Activated naive CD4-positive, alpha-beta T cell treated with anti-CD3 and anti-CD28 coated beads, Interleukin-2, amount 10 ng/mL, durations not matched to agents 7 days and 5 days (primary cell): ENCODE measurements around the gene LGR6.
"Not testable (repeated sequence)": the region's sequence is repeated elsewhere in the genome, so short reads cannot be mapped to it uniquely, and the experiment has no call there.

Experiments used
- CTCF ChIA-PET: fragments of 350-600 bp; sonication (Branson Sonifier 250); formaldehyde crosslinking; loops from one replicate; lab custom pipeline; 2021; ENCODE audit warnings: antibody characterized with exemption; lab: Charles Lee
- DNase-seq: peaks from one replicate; pipeline ENCODE4 v3.0.0-alpha.2; 2020
- H3K27ac Mint-ChIP-seq: one replicate; pipeline ENCODE4 v1.8.0; 2021; ENCODE audit warnings: mild to moderate bottlenecking, moderate library complexity, mixed read lengths
- H3K27me3 Mint-ChIP-seq: one replicate; pipeline ENCODE4 v1.8.0; 2021; ENCODE audit warnings: mild to moderate bottlenecking, mixed read lengths
- H3K36me3 Mint-ChIP-seq: one replicate; pipeline ENCODE4 v1.8.0; 2021; ENCODE audit warnings: mixed read lengths
- H3K4me1 Mint-ChIP-seq: one replicate; pipeline ENCODE4 v1.8.0; 2021; ENCODE audit warnings: mixed read lengths
- H3K4me3 Mint-ChIP-seq: one replicate; pipeline ENCODE4 v1.8.0; 2021; ENCODE audit warnings: mild to moderate bottlenecking, moderate library complexity, mixed read lengths
- H3K9me3 Mint-ChIP-seq: one replicate; pipeline ENCODE4 v1.8.0; 2021; ENCODE audit warnings: mixed read lengths

The LGR6 gene

GRCh38 chr1:202189918-202190715 lies 3.5 kb upstream of the LGR6 start:
- DNase-seq: no peak
- Mint-ChIP-seq H3K9me3 (no peaks in the 10 kb centered on the region), H3K4me1 (peaks cover 2% of the 10 kb centered on the region), H3K4me3 (no peak overlapping the region), H3K27ac (no peak overlapping the region), H3K36me3 (no peaks in the 10 kb centered on the region), H3K27me3 (peaks cover 73% of the 10 kb centered on the region)
- CTCF ChIA-PET: interaction anchor here (0.6 to 2.8 kb wide), 24 partner anchors 10 to 529 kb away, joined by 3 to 26 read pairs (median 5); partner anchors contain the start of genes PPP1R12B and PTPN7

GRCh38 chr1:202191391-202191790 lies 2.2 kb upstream of the LGR6 start:
- not testable (repeated sequence) for H3K4me1 Mint-ChIP-seq, DNase-seq, H3K27ac Mint-ChIP-seq, H3K4me3 Mint-ChIP-seq, H3K36me3 Mint-ChIP-seq, H3K9me3 Mint-ChIP-seq
- CTCF ChIA-PET: interaction anchor here (2.1 to 2.9 kb wide), 2 partner anchors 8 to 31 kb away, joined by 12 to 20 read pairs; partner anchors contain the start of gene PTPN7
- peaks cover 75% of the 10 kb centered on the region for H3K27me3 Mint-ChIP-seq

- Mint-ChIP-seq H3K27me3 (peaks cover 64% of the 10 kb centered on the region), H3K27ac (no peak overlapping the region), H3K9me3 (no peaks in the 10 kb centered on the region), H3K4me1 (peaks cover 3% of the 10 kb centered on the region), H3K36me3 (no peaks in the 10 kb centered on the region), H3K4me3 (no peak overlapping the region)
- CTCF ChIA-PET: interaction anchor here (0.6 to 2.9 kb wide), 41 partner anchors 9 to 527 kb away, joined by 3 to 43 read pairs (median 4); partner anchors contain the start of genes PTPN7 and UBE2T
- peak; percentile 70 for DNase-seq
These were observed 607 bp upstream of the LGR6 start for GRCh38 chr1:202192770-202193613.

GRCh38 chr1:202194328-202194648 lies 689 bp downstream of the LGR6 start:
- CTCF ChIA-PET: interaction anchor here (0.9 to 2.9 kb wide), 6 partner anchors 10 to 135 kb away, joined by 3 to 43 read pairs (median 6); no protein-coding TSS in a partner anchor

GRCh38 chr1:202197653-202198365 lies 4.2 kb downstream of the LGR6 start:
- H3K27ac Mint-ChIP-seq: no peak overlapping the region
- CTCF ChIA-PET: no interaction called here
- peaks cover 75% of the 10 kb centered on the region for H3K27me3 Mint-ChIP-seq
- DNase-seq: no peak
- peaks cover 32% of the 10 kb centered on the region for H3K4me1 Mint-ChIP-seq
- no peaks in the 10 kb centered on the region for H3K36me3 Mint-ChIP-seq
- no peaks in the 10 kb centered on the region for H3K9me3 Mint-ChIP-seq
- H3K4me3 Mint-ChIP-seq: no peak overlapping the region

More at GRCh38 chr1:202194328-202194648, 689 bp downstream of the LGR6 start:
- Mint-ChIP-seq H3K27ac (no peak overlapping the region), H3K4me1 (peaks cover 16% of the 10 kb centered on the region), H3K4me3 (no peak overlapping the region), H3K27me3 (peaks cover 69% of the 10 kb centered on the region), H3K9me3 (no peaks in the 10 kb centered on the region), H3K36me3 (no peaks in the 10 kb centered on the region)
- DNase-seq: no peak

GRCh38 chr1:202198366-202198724 lies 4.7 kb downstream of the LGR6 start:
- no peaks in the 10 kb centered on the region for H3K9me3 Mint-ChIP-seq
- CTCF ChIA-PET: no interaction called here
- no peaks in the 10 kb centered on the region for H3K36me3 Mint-ChIP-seq
- peaks cover 70% of the 10 kb centered on the region for H3K27me3 Mint-ChIP-seq
- H3K4me1 Mint-ChIP-seq: peaks cover 32% of the 10 kb centered on the region
- DNase-seq: no peak
- H3K27ac Mint-ChIP-seq: no peak overlapping the region
- no peak overlapping the region for H3K4me3 Mint-ChIP-seq

GRCh38 chr1:202199040-202199889 lies 5.7 kb downstream of the LGR6 start:
- Mint-ChIP-seq H3K4me1 (peaks cover 30% of the 10 kb centered on the region), H3K4me3 (no peak overlapping the region), H3K36me3 (no peaks in the 10 kb centered on the region), H3K27ac (no peak overlapping the region), H3K27me3 (peaks cover 61% of the 10 kb centered on the region), H3K9me3 (no peaks in the 10 kb centered on the region)
- no peak for DNase-seq
- CTCF ChIA-PET: interaction anchor here (2.4 kb wide), 1 partner anchor 9 kb away, joined by 9 read pairs; no protein-coding TSS in a partner anchor

GRCh38 chr1:202200112-202200548 lies 6.5 kb downstream of the LGR6 start:
- Mint-ChIP-seq H3K27ac (no peak overlapping the region), H3K9me3 (no peaks in the 10 kb centered on the region), H3K27me3 (peaks cover 52% of the 10 kb centered on the region), H3K4me3 (no peak overlapping the region), H3K36me3 (no peaks in the 10 kb centered on the region), H3K4me1 (peaks cover 30% of the 10 kb centered on the region)
- CTCF ChIA-PET: interaction anchor here (2.4 kb wide), 1 partner anchor 10 kb away, joined by 9 read pairs; no protein-coding TSS in a partner anchor
- no peak for DNase-seq

- H3K4me3 Mint-ChIP-seq: no peak overlapping the region
- DNase-seq: no peak
- peaks cover 47% of the 10 kb centered on the region for H3K27me3 Mint-ChIP-seq
- H3K4me1 Mint-ChIP-seq: peaks cover 30% of the 10 kb centered on the region
- CTCF ChIA-PET: interaction anchor here (2.4 kb wide), 1 partner anchor 11 kb away, joined by 9 read pairs; no protein-coding TSS in a partner anchor
- no peaks in the 10 kb centered on the region for H3K9me3 Mint-ChIP-seq
- H3K27ac Mint-ChIP-seq: no peak overlapping the region
- H3K36me3 Mint-ChIP-seq: no peaks in the 10 kb centered on the region
These were observed 7.1 kb downstream of the LGR6 start for GRCh38 chr1:202200669-202201068.

GRCh38 chr1:202201266-202201665 lies 7.7 kb downstream of the LGR6 start:
- Mint-ChIP-seq H3K9me3 (no peaks in the 10 kb centered on the region), H3K27ac (no peak overlapping the region), H3K4me3 (no peak overlapping the region), H3K27me3 (peaks cover 41% of the 10 kb centered on the region), H3K36me3 (no peaks in the 10 kb centered on the region), H3K4me1 (peaks cover 30% of the 10 kb centered on the region)
- DNase-seq: no peak
- CTCF ChIA-PET: interaction anchor here (1.3 to 2.4 kb wide), 2 partner anchors 8 to 11 kb away, joined by 5 to 9 read pairs; no protein-coding TSS in a partner anchor

GRCh38 chr1:202201971-202202370 lies 8.4 kb downstream of the LGR6 start:
- DNase-seq: no peak
- Mint-ChIP-seq H3K4me3 (no peak overlapping the region), H3K36me3 (no peaks in the 10 kb centered on the region), H3K27ac (peak overlapping the region; percentile 68), H3K9me3 (no peaks in the 10 kb centered on the region), H3K27me3 (peaks cover 34% of the 10 kb centered on the region), H3K4me1 (peaks cover 30% of the 10 kb centered on the region)
- CTCF ChIA-PET: interaction anchor here (0.7 to 1.5 kb wide), 3 partner anchors 9 to 41 kb away, joined by 3 to 5 read pairs (median 3); partner anchors contain the start of gene PTPN7

- no peak for DNase-seq
- Mint-ChIP-seq H3K36me3 (no peaks in the 10 kb centered on the region), H3K4me3 (no peak overlapping the region), H3K27ac (no peak overlapping the region), H3K27me3 (peaks cover 34% of the 10 kb centered on the region), H3K4me1 (peaks cover 30% of the 10 kb centered on the region), H3K9me3 (no peaks in the 10 kb centered on the region)
- CTCF ChIA-PET: interaction anchor here (0.7 to 1.5 kb wide), 3 partner anchors 10 to 42 kb away, joined by 3 to 5 read pairs (median 3); partner anchors contain the start of gene PTPN7
These were observed 9.0 kb downstream of the LGR6 start for GRCh38 chr1:202202500-202203168.
